ENCODE measurements around the gene NPBWR2.
A peak's percentile ranks its signal among the peaks of the same experiment; 100 is the strongest.
"Not testable (repeated sequence)": the region's sequence is repeated elsewhere in the genome, so short reads cannot be mapped to it uniquely, and the experiment has no call there.

NPBWR2 gene

DNA sequence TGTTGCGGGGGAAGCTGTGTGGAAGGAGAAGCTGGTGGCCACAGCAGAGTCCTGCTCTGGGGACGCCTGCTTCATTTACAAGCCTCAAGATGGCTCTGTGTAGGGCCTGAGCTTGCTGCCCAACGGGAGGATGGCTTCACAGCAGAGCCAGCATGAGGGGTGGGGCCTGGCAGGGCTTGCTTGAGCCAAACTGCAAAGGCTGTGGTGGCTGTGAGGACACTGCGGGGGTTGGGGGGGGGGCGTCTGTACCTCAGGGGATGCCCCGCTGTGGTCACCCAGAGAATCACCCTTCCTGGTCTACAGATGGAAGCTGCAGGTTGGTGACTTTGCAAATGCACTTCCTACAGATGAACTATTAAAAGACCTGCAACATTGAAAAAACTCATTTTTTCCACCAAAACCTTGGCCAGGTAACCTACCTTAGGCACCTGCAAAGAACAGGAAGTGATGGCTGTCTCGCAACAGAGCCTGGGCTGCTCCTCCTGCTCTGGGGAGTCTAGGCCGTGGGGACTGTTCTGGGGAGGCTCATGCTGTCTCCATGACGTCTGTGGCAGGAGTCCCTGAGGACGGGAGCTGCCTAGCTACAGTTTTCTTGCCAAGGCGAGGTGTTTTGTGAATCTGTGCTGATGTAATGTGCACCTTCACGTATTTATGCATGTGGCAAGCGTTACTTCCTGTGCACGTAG, 7.3 kb downstream of the NPBWR2 start:
- Histone ChIP-seq H3K9me3 (no peaks in the 10 kb centered on the region), H3K4me3 (no peak overlapping the region), H3K4me1 (peaks cover 5% of the 10 kb centered on the region; the same call in 1 of the 2 replicates), H3K36me3 (replicated peaks) (no peaks in the 10 kb centered on the region), H3K27me3 (ENCODE audit: low read depth) (no peaks in the 10 kb centered on the region)
- DNase-seq (ENCODE audit: low spot score in 2 of 2): no peak
- in situ Hi-C loops (cut with MboI; ENCODE audit: low sequenced_read_pairs): no loop called here

DNA sequence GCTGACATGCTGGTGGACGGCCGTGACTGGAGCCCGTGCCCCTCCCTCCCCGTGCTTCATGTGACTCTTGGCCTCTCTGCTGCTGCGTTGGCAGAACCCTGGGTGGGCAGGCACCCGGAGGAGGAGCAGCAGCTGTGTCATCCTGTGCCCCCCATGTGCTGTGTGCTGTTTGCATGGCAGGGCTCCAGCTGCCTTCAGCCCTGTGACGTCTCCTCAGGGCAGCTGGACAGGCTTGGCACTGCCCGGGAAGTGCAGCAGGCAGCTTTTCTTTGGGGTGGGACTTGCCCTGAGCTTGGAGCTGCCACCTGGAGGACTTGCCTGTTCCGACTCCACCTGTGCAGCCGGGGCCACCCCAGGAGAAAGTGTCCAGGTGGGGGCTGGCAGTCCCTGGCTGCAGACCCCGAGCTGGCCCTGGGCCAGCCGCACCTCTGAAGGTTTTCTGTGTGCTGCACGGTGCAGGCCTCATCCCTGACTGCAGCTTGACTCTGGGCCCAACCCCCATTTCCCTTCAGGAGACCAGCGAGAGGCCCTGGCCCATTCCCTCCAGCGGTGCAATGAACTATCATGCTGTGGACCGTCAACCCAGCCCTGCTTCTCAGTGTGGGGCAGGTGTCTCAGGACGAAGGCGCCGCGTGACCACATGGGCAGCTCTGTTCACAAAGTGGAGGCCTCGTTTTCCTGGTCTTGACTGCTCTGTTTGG, 8.1 kb downstream of the NPBWR2 start:
- Histone ChIP-seq H3K27me3 (ENCODE audit: low read depth) (no peaks in the 10 kb centered on the region), H3K36me3 (replicated peaks) (no peaks in the 10 kb centered on the region), H3K9me3 (no peaks in the 10 kb centered on the region), H3K4me1 (peaks cover 5% of the 10 kb centered on the region; the same call in 1 of the 2 replicates), H3K4me3 (no peak overlapping the region)
- in situ Hi-C loops (cut with MboI; ENCODE audit: low sequenced_read_pairs): no loop called here
- DNase-seq (ENCODE audit: low spot score in 2 of 2): no peak

DNA sequence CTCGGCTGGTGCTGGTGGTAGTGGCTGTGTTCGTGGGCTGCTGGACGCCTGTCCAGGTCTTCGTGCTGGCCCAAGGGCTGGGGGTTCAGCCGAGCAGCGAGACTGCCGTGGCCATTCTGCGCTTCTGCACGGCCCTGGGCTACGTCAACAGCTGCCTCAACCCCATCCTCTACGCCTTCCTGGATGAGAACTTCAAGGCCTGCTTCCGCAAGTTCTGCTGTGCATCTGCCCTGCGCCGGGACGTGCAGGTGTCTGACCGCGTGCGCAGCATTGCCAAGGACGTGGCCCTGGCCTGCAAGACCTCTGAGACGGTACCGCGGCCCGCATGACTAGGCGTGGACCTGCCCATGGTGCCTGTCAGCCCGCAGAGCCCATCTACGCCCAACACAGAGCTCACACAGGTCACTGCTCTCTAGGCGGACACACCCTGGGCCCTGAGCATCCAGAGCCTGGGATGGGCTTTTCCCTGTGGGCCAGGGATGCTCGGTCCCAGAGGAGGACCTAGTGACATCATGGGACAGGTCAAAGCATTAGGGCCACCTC, 8.8 kb downstream of the NPBWR2 start:
- Histone ChIP-seq H3K27me3 (ENCODE audit: low read depth) (no peaks in the 10 kb centered on the region), H3K4me1 (peaks cover 5% of the 10 kb centered on the region; the same call in 1 of the 2 replicates), H3K9me3 (no peaks in the 10 kb centered on the region), H3K4me3 (no peak overlapping the region), H3K36me3 (replicated peaks) (no peaks in the 10 kb centered on the region)
- in situ Hi-C loops (cut with MboI; ENCODE audit: low sequenced_read_pairs): no loop called here
- no peak for DNase-seq (ENCODE audit: low spot score in 2 of 2)

DNA sequence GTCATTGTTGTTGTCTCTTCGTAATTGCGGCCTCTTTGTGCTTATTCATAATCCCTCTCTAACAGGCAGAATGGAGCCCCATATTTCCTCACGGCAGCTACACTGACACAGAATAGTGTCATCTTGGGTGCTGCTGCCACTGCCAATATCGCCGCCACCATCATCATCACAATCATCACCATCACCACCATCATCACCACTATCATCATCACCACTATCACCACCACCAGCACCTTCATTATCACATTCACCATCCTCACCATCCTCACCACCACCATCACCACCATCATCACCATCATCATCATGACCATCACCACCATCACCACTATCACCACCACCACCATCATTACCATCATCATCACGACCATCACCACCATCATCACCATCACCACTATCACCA, 10.8 kb downstream of the NPBWR2 start:
- in situ Hi-C loops (cut with MboI; ENCODE audit: low sequenced_read_pairs): no loop called here
- DNase-seq (ENCODE audit: low spot score in 2 of 2): no peak
- H3K27me3 ChIP-seq (ENCODE audit: low read depth): no peaks in the 10 kb centered on the region
- no peaks in the 10 kb centered on the region for H3K36me3 ChIP-seq (replicated peaks)
- no peak overlapping the region for H3K4me3 ChIP-seq
- H3K9me3 ChIP-seq: no peaks in the 10 kb centered on the region
- H3K4me1 ChIP-seq: no peaks in the 10 kb centered on the region

DNA sequence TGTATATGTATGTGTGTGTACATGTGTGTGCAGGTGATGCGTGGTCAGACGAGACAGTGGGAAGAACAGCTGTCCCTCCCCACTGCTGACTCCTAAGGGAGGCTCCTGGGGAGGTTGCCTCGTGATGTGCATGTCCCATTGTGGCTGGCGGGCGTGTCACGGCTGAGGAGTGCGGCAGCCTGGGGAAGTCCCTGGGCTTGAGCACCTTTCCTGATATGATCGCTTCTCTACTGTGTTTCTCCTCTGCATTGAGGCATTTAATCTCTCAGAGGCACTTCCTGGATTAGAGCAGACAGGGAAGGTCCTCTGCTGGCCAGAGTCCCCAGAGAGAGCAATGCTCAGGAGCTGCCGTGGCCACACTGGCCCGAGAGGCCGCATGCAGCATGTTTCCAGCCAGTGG, 11.4 kb downstream of the NPBWR2 start:
- Histone ChIP-seq H3K4me1 (no peaks in the 10 kb centered on the region), H3K9me3 (no peaks in the 10 kb centered on the region), H3K36me3 (replicated peaks) (no peaks in the 10 kb centered on the region), H3K4me3 (no peak overlapping the region), H3K27me3 (ENCODE audit: low read depth) (no peaks in the 10 kb centered on the region)
- in situ Hi-C loops (cut with MboI; ENCODE audit: low sequenced_read_pairs): no loop called here
- no peak for DNase-seq (ENCODE audit: low spot score in 2 of 2)

DNA sequence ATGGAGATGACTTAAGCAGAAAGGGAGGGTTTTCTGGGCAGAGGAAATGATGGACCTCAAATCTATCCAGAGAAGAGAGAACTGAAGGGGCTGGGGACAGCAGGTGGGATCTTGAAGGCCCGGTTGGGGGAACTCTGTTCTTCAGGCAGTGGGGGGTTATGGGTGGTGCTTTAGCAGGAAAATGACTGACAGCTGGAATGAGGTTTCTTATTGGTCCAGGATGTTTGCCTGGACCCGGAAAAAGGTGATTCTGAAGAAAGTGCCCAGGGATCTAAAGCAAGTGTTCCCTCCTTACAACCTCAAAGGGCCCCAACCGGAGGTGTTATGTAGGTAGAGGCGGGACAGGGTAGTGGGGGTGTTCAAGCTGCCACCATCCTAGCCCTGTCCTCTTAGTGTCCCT, 11.9 kb downstream of the NPBWR2 start:
- Histone ChIP-seq H3K9me3 (no peaks in the 10 kb centered on the region), H3K36me3 (replicated peaks) (no peaks in the 10 kb centered on the region), H3K4me1 (no peaks in the 10 kb centered on the region), H3K27me3 (ENCODE audit: low read depth) (no peaks in the 10 kb centered on the region), H3K4me3 (no peak overlapping the region)
- in situ Hi-C loops (cut with MboI; ENCODE audit: low sequenced_read_pairs): no loop called here
- DNase-seq (ENCODE audit: low spot score in 2 of 2): no peak

DNA sequence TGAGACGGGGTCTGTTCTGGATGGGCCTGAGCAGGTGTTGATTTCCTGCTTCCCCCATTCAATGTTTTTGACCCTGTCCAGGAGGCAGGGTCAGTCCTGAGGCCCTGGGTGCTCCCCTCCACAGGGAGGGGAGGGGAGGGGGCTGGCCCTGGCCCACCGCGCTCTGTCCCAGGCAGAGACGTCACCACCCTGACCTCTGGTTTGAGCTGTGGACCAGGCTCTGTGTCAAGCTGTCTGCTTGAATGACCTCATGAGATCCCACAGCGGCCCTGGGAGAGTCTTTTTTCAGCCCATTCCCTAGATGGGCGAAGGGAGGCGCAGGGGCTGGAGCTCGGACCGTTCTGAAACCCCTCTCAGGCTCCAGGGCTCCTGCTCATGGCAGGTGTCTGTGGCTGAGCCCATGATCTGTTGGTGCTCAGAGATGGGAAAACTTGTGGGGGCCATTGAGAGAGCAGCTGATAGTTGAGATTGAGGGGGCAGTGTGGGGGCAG, 14.3 kb downstream of the NPBWR2 start:
- in situ Hi-C loops (cut with MboI; ENCODE audit: low sequenced_read_pairs): no loop called here
- no peaks in the 10 kb centered on the region for H3K4me1 ChIP-seq
- H3K9me3 ChIP-seq: no peaks in the 10 kb centered on the region
- no peak for DNase-seq (ENCODE audit: low spot score in 2 of 2)
- H3K36me3 ChIP-seq (replicated peaks): no peaks in the 10 kb centered on the region
- H3K27me3 ChIP-seq (ENCODE audit: low read depth): no peaks in the 10 kb centered on the region
- no peak overlapping the region for H3K4me3 ChIP-seq

DNA sequence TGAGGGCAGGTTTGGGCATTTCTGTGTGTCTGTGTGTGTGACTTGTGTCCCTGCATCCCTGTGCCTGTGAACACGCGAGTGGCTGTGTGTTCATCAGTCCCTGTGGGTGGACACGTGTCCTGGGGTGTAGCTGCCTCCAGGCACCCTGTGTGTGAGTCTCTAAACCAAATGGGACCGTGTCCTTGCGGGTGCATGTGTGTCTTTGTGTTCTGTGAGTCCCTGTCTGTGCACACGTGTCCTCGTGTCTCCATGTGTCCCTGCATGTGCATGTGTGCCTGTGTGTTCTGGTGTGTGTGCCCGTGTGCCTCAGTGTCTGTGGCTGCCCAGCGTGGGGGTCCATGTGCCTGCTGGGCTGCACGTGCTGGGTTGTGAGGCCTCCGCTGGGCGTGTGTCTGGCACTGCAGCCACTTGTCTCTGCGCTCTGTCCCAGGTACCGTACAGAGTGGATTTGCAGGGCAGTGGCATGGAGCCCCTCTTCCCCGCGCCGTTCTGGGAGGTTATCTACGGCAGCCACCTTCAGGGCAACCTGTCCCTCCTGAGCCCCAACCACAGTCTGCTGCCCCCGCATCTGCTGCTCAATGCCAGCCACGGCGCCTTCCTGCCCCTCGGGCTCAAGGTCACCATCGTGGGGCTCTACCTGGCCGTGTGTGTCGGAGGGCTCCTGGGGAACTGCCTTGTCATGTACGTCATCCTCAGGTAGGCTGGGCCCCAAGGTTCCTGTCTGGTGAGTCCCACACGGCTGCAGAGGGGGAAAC, 14.9 kb downstream of the NPBWR2 start:
- no peak for DNase-seq (ENCODE audit: low spot score in 2 of 2)
- in situ Hi-C loops (cut with MboI; ENCODE audit: low sequenced_read_pairs): no loop called here
- Histone ChIP-seq H3K9me3 (0 out of 2 replicates have a peak, but pooled peaks cover 2% of the 10 kb centered on the region), H3K4me3 (no peak overlapping the region), H3K27me3 (ENCODE audit: low read depth) (no peaks in the 10 kb centered on the region), H3K36me3 (replicated peaks) (no peaks in the 10 kb centered on the region), H3K4me1 (no peaks in the 10 kb centered on the region)

DNA sequence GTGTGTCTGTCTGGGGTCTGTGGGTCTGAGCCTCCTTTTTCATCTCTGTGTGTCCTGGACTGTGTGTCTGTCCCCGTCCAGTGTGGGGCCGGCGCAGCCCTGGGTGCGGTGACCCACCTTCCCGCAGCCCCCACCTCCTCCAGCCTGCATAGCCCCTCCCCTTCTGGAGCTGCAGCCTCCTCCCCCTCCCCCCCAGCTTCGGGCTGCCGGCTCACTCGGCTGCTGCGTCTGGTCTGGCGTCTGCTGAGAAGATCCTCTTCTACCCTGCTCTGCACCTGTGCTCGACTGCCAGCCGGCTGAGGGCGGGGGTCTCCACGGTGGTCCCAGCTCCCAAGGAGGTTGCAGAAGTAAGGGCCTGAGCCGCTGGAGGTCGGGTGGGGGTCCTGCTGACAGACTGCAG, 15.6 kb downstream of the NPBWR2 start:
- Histone ChIP-seq H3K4me1 (no peaks in the 10 kb centered on the region), H3K4me3 (no peak overlapping the region), H3K36me3 (replicated peaks) (no peaks in the 10 kb centered on the region), H3K9me3 (0 out of 2 replicates have a peak, but pooled peaks cover 2% of the 10 kb centered on the region), H3K27me3 (ENCODE audit: low read depth) (no peaks in the 10 kb centered on the region)
- no peak for DNase-seq (ENCODE audit: low spot score in 2 of 2)
- in situ Hi-C loops (cut with MboI; ENCODE audit: low sequenced_read_pairs): no loop called here

DNA sequence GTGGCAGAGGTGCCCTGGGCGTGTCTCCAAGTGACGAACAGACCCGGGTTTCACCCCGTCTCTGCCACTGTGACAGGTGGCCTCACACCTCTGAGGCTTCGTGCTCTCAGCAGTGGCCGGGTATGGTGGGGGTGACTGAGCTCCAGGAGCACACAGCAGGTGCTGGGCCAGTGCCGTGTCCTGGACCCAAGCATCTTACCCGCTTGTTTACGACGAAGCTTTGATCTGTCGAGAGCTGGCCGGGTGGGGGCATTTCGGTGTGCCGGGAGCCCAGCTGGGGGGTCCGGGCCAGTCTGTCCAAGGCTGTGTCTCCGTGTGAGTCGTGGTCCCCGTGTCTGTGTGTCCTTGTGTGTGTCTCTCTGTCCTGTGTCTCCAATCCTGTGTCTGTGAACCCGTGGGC, 16.0 kb downstream of the NPBWR2 start:
- H3K27me3 ChIP-seq (ENCODE audit: low read depth): no peaks in the 10 kb centered on the region
- H3K36me3 ChIP-seq (replicated peaks): no peaks in the 10 kb centered on the region
- no peak overlapping the region for H3K4me3 ChIP-seq
- H3K4me1 ChIP-seq: no peaks in the 10 kb centered on the region
- DNase-seq (ENCODE audit: low spot score in 2 of 2): no peak
- in situ Hi-C loops (cut with MboI; ENCODE audit: low sequenced_read_pairs): no loop called here
- H3K9me3 ChIP-seq: peaks cover 4% of the 10 kb centered on the region; the same call in 1 of the 2 replicates

DNA sequence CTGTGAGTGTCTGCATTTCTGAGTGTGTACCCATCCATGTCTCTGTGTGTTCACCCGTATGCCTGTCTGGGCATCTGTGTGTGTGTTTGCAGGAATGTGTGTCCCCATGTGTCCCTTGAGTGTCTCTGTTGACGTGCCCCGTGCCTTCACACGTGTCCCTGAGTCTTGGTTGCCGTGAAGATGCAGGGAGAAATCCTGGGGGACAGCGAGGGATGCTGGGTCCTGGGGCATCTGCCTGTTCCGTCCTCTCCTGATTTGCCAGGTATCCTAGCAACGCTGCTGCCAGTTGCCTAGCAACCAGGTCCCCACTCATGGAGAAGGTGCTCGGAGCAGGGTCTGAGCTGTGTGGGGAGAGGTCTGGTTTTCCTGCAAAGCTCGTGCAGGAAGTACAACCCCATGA, 17.2 kb downstream of the NPBWR2 start:
- no peaks in the 10 kb centered on the region for H3K36me3 ChIP-seq (replicated peaks)
- H3K9me3 ChIP-seq: peaks cover 4% of the 10 kb centered on the region; the same call in 1 of the 2 replicates
- H3K27me3 ChIP-seq (ENCODE audit: low read depth): no peaks in the 10 kb centered on the region
- H3K4me1 ChIP-seq: no peaks in the 10 kb centered on the region
- in situ Hi-C loops (cut with MboI; ENCODE audit: low sequenced_read_pairs): no loop called here
- H3K4me3 ChIP-seq: no peak overlapping the region
- peak in 1 of 2 experiments; percentile 49 for DNase-seq (ENCODE audit: low spot score in 2 of 2)

DNA sequence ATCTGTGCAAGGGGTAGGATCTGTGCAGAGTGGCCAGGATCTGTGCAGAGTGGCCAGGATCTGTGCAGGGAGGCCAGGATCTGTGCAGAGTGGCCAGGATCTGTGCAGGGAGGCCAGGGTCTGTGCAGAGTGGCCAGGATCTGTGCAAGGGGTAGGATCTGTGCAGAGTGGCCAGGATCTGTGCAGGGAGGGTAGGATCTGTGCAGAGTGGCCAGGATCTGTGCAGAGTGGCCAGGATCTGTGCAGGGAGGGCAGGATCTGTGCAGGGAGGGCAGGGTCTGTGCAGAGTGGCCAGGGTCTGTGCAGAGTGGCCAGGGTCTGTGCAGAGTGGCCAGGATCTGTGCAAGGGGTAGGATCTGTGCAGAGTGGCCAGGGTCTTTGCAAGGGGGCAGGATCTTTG, 18.8 kb downstream of the NPBWR2 start:
- H3K9me3 ChIP-seq; H3K4me3 ChIP-seq; DNase-seq (ENCODE audit: low spot score in 2 of 2); H3K27me3 ChIP-seq (ENCODE audit: low read depth); in situ Hi-C loops (cut with MboI; ENCODE audit: low sequenced_read_pairs); H3K4me1 ChIP-seq; H3K36me3 ChIP-seq (replicated peaks): not testable (repeated sequence)

DNA sequence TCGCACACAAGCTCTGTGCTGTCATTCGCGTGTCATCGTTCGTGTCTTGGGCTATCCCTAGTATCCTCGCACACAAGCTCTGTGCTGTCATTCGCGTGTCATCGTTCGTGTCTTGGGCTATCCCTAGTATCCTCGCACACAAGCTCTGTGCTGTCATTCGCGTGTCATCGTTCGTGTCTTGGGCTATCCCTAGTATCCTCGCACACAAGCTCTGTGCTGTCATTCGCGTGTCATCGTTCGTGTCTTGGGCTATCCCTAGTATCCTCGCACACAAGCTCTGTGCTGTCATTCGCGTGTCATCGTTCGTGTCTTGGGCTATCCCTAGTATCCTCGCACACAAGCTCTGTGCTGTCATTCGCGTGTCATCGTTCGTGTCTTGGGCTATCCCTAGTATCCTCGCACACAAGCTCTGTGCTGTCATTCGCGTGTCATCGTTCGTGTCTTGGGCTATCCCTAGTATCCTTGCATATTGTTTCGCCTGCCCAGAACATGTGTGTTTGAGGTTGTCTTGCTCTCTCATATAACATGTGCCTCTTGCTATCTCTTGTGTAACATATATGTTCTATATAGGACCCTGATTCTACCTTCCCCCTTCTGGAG, 20.0 kb downstream of the NPBWR2 start:
- in situ Hi-C loops (cut with MboI; ENCODE audit: low sequenced_read_pairs); H3K4me1 ChIP-seq; H3K9me3 ChIP-seq; DNase-seq (ENCODE audit: low spot score in 2 of 2); H3K27me3 ChIP-seq (ENCODE audit: low read depth); H3K36me3 ChIP-seq (replicated peaks); H3K4me3 ChIP-seq: not testable (repeated sequence)
